ENCODE data around the gene AKT2.

Gene AKT2

GRCh38 chr19:40298026-40298425 is 12.9 kb upstream of the AKT2 start:
- FAIRE-seq, result no peak

- FAIRE-seq, result no peak
Measured at GRCh38 chr19:40294560-40294959, 9.4 kb upstream of the AKT2 start.

GRCh38 chr19:40286971-40287421 is 1.9 kb upstream of the AKT2 start:
- no peak for FAIRE-seq

GRCh38 chr19:40286235-40286970 is 1.3 kb upstream of the AKT2 start:
- no peak for FAIRE-seq

DNA sequence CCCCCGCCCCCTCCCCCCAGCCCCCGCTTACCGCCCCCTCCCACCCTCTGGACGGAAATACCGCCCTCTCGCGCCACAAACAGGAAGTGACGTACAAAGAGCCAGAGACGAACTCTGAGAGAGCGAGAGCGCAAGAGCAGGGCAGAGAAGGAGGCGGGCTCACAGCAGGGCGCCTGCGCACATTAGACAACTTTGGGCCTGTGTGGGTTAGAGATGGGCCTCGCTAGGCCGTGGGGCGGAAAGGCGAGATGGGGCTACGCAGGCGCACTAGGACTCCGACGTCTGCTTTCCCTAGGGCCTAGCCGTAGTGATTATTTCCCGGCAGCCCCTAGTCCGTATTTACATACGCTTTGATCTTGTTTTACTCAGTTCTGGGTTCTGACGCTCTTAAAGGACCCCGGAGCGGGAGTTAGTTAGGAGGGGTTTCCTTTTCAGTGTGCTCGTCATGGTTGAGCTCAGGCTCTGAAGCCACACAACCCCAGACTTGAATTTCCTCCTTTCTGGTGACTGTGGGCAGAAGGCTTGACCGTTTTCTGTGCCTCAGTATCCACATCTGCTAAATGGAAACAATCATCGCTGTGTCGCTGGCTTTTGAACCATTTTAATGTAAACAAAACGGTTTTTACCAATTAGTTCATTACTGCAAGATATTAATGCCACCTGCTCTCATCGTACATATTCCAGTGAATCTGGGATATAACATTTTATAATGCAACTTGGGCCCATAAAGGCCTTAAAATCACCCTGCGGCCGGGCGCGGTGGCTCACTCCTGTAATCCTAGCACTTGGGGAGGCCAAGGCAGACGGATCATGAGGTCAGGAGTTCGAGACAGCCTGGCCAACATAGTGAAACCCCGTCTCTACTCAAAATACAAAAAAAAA is 449 bp upstream of the AKT2 start:
- peak; percentile 88 for FAIRE-seq

DNA sequence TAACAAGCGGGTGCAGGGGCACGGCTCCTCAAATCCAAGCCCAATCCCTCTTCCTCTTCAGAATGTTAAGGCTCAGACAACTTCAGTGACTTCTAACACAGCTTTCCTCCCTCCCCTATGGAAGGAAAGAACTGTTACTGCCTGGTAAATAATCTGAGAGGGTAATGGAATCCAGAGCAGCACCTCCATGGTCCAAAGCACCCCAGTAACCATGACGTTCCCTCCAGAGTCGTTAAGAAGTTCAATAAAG is 969 bp downstream of the AKT2 start:
- FAIRE-seq, result no peak

- no peak for FAIRE-seq
Measured at GRCh38 chr19:40283414-40284250, 1.5 kb downstream of the AKT2 start.

DNA sequence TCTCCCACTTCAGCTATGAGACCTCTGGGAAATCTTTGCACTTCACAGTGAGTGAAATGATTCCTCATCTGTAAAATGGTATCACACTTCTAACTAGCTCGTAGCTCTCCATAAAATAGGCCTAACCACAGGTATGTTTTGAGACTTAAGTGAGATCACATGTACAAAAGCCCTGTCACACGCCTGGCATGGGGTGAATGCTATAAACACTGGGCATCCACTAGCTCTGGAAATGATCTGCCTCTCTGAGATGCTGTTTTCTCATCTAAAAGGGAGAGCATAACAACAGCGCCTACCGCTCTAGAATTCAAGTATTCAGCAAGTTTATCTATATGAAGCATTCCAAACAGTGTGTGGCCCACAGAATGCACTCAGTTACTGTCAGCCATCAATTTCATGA is 2.2 kb downstream of the AKT2 start:
- no peak for FAIRE-seq

DNA sequence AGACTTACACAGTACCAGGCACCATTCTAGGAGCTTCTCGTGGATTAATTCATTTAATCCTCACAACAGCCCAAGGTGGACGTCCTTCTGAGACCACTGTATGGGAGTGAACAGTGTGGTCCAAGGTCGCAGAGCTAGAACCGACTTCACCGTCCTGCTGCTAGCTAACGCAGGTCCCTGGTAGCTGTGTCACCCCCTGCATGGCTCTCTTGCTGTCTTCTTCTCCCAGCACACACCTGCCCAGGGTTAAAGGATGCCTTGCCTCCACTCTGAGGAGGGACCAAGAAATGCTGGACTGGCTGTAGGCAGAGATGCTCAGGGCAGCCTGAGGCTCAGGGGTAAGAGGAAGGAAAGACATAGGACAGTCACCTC is 3.0 kb downstream of the AKT2 start:
- no peak for FAIRE-seq

DNA sequence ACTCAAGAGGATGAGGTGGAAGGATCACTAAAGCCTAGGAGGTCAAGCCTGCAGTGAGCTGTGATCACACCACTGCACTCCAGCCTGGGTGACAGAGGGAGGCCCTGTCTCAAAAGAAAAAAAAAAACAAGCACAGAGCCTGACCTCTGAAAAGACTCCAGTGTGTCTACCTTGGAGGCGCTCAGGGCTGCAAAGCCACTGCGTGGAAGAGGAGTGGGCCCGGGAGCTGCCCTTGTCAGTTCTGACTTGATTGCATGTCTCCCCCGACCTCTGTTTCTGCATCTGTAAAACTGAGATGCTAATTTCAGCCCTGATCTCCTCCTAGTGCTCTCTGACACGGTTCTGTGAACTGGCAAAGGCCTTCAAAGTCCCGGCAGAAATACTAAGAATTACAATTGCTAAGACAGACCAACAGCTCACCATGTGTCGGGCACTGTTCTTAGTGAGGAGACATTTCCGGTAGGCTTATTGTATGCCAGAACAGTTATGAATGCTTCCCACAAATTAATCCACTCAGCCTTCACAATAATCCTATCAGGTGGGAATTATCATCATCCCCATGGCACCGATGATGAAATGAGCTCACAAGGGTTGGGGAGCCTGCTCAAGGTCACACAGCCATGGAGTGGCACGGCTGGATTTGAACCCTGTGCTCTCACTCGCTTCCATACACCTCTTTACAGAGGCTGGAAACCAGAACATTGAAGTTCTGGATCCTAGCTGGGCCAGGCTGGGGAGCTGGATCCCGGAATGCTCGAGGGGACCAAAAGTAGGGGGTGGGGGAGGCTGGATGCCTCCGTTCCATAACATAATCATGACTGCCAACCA is 3.5 kb downstream of the AKT2 start:
- FAIRE-seq, result no peak

GRCh38 chr19:40280608-40281221 is 4.4 kb downstream of the AKT2 start:
- no peak for FAIRE-seq

- FAIRE-seq, result no peak
Measured at GRCh38 chr19:40279761-40280607, 5.2 kb downstream of the AKT2 start.

- no peak for FAIRE-seq
Measured at GRCh38 chr19:40279120-40279551, 6.0 kb downstream of the AKT2 start.

GRCh38 chr19:40278361-40279035 is 6.6 kb downstream of the AKT2 start:
- FAIRE-seq, result no peak

DNA sequence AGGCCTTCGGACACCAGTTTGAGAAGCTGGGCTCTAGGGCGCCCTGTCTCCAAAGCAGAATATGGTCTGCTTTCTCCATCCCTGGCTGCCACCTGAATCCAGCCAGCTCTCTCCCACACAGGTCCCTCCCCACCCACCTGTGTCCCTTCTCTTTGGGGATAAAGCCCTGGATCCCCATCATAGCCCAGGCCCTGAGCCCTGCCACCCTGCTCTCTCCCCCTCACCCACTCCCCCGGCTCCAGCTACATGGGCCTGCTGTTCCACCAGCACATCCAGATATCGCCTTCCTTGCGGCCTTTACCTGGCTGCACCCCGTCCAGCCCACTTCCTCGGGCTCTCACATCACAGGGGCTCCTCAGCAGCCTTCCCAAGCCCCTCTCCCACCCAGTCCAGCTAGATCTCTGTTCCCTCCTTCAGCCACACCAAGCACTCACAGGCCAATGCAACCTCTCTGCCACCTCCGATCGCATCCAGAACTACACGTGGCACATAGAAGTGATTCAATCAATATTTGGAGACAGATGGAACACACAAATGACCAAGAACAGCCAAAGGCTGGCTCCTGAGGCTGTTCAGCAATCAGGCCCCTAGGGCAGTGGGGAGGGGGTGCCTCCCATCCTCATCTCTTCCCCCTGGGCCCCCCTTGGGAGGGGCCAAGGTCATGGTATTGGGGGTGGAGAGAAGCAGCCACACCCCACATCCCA is 7.6 kb downstream of the AKT2 start:
- FAIRE-seq, result no peak

- FAIRE-seq, result no peak
Measured at GRCh38 chr19:40274585-40275544, 10.3 kb downstream of the AKT2 start.

DNA sequence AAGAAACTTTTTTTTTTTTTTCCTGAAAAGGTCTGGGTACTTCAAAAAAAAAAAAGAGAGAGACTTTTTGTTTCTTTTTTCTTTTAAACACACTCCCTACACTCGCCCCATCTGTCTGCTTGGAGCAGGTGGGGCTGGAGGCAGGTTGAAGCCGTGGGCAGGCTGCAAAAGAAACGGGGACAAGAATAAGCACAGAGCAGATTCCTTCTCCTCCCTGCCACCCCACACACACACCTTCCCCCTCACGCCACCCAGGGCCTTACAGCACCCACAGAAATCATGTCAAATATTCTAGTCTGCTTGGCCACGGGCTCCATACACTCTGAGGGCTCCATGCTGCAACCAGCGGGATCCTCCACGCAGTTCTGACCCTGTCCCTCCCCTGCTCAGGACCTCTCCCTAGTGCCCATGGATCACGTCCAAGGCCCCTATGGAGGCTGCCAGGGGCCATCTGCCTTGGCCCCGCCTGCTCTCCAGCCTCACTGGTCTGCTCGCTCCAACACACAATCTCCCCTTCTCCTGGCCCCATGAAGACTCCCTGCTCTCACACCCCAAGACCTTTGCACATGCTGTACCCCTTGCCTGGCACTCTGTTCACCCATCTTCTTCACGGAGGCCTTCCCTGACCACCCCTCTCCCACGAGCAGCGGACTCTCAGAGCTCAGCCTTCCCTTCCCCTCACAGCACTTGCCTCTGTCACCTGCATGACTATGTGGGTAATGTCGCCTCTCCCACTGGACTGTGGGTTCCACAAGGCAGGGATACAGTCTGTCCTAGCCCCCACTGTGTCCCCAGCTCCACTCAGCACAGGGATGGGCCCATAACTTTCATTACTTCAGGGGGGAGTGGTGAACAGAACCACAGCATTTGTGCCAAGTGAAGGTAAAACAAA is 11.4 kb downstream of the AKT2 start:
- FAIRE-seq, result no peak

All from colon (tissue), 2 donors.